HL-60 (cell line): ENCODE data around the gene OR5B17.

Experiments
- DNase-seq, 2 experiments: peaks; one replicate each; pipeline ENCODE4 v3.0.0-alpha.2; 2010 to 2020; ENCODE audit warnings: low read depth in 1 of 2, low spot score in 1 of 2
- H3K27ac ChIP-seq: fragments of 250-450 bp; sonication (Bioruptor Pico); replicated peaks from 2 replicates; pipeline ENCODE4 v1.5.1; 2020; ENCODE audit warnings: mild to moderate bottlenecking, moderate library complexity
- H3K27me3 ChIP-seq: fragments of 250-450 bp; sonication (Bioruptor Pico); 2 replicates; pipeline ENCODE4 v1.5.1; 2021; ENCODE audit warnings: mild to moderate bottlenecking, moderate library complexity; ENCODE audit not compliant: insufficient read depth, poor library complexity, severe bottlenecking
- H3K4me3 ChIP-seq: replicated peaks from 2 replicates; pipeline ENCODE4 v1.5.1; 2011; ENCODE audit warnings: mild to moderate bottlenecking, control low read depth, low read length; ENCODE audit not compliant: insufficient read depth
- CTCF ChIP-seq: IDR thresholded peaks from one replicate; pipeline ENCODE4 v1.5.1; 2011; ENCODE audit warnings: low read length, control low read depth, inconsistent platforms; ENCODE audit not compliant: insufficient read depth
- GABPA ChIP-seq: IDR thresholded peaks from 2 replicates; pipeline ENCODE4 v1.6.1; 2012; ENCODE audit warnings: low read depth
- POLR2AphosphoS5 ChIP-seq: IDR thresholded peaks from 2 replicates; pipeline ENCODE4 v1.6.1; 2012; ENCODE audit warnings: low read depth
- REST ChIP-seq: IDR thresholded peaks from 2 replicates; pipeline ENCODE4 v1.6.1; 2012; ENCODE audit warnings: low read depth; ENCODE audit not compliant: insufficient replicate concordance
- SPI1 ChIP-seq: IDR thresholded peaks from 2 replicates; pipeline ENCODE4 v1.6.1; 2012; ENCODE audit warnings: low read depth, mild to moderate bottlenecking, borderline replicate concordance

Gene OR5B17

GRCh38 chr11:58354727-58355126 lies 4.1 kb downstream of the OR5B17 start:
- TF ChIP-seq REST, result no peak
- no peak for TF ChIP-seq GABPA
- no peak for TF ChIP-seq CTCF
- no peak for TF ChIP-seq SPI1
- TF ChIP-seq POLR2AphosphoS5, result no peak
- DNase-seq, result no peak

GRCh38 chr11:58345204-58345603 lies 13.7 kb downstream of the OR5B17 start:
- TF ChIP-seq CTCF, result no peak
- TF ChIP-seq GABPA, result no peak
- TF ChIP-seq REST, result no peak
- no peak for TF ChIP-seq SPI1
- no peak for TF ChIP-seq POLR2AphosphoS5
- H3K27me3 ChIP-seq, result no peaks in the 10 kb centered on the region
- no peak overlapping the region for H3K27ac ChIP-seq
- no peak overlapping the region for H3K4me3 ChIP-seq
- DNase-seq, result no peak

More at GRCh38 chr11:58354727-58355126, 4.1 kb downstream of the OR5B17 start:
- H3K27me3 ChIP-seq, result no peaks in the 10 kb centered on the region
- no peak overlapping the region for H3K27ac ChIP-seq
- H3K4me3 ChIP-seq, result no peak overlapping the region

- H3K27ac ChIP-seq, result no peak overlapping the region
- H3K27me3 ChIP-seq, result no peaks in the 10 kb centered on the region
- TF ChIP-seq SPI1 (no peak), POLR2AphosphoS5 (no peak), REST (no peak), CTCF (no peak), GABPA (no peak)
- no peak overlapping the region for H3K4me3 ChIP-seq
- no peak for DNase-seq
These were observed 24.2 kb downstream of the OR5B17 start for GRCh38 chr11:58334708-58335107.
